Adipocyte (in vitro differentiated cells): Measurements from ENCODE around the gene OPALIN.
"Not testable (repeated sequence)": the region's sequence is repeated elsewhere in the genome, so short reads cannot be mapped to it uniquely, and the experiment has no call there.

Source experiments
- DNase-seq: peaks from one replicate; pipeline ENCODE4 v3.0.0-alpha.2; 2015; ENCODE audit warnings: low read depth
- H3K27me3 ChIP-seq: replicated peaks from 2 replicates; pipeline ENCODE4 v1.7.0; 2013; ENCODE audit warnings: mild to moderate bottlenecking, low read length, moderate library complexity; ENCODE audit not compliant: control insufficient read depth, insufficient read depth
- H3K36me3 ChIP-seq: 2 replicates; pipeline ENCODE4 v1.7.0; 2013; ENCODE audit warnings: low read length, mild to moderate bottlenecking, moderate library complexity; ENCODE audit not compliant: control insufficient read depth, insufficient read depth, severe bottlenecking
- H3K4me1 ChIP-seq: 2 replicates; pipeline ENCODE4 v1.7.0; 2013; ENCODE audit warnings: mild to moderate bottlenecking, low read length, moderate library complexity; ENCODE audit not compliant: control insufficient read depth, insufficient read depth
- H3K4me3 ChIP-seq: 2 replicates; pipeline ENCODE4 v1.7.0; 2013; ENCODE audit warnings: mild to moderate bottlenecking, low read length, moderate library complexity
- H3K9ac ChIP-seq: 2 replicates; pipeline ENCODE4 v1.7.0; 2013; ENCODE audit warnings: mild to moderate bottlenecking, low read length, moderate library complexity
- H3K9me3 ChIP-seq: 2 replicates; pipeline ENCODE4 v1.7.0; 2013; ENCODE audit warnings: mild to moderate bottlenecking, low read length, moderate library complexity; ENCODE audit not compliant: control insufficient read depth

OPALIN gene

DNA sequence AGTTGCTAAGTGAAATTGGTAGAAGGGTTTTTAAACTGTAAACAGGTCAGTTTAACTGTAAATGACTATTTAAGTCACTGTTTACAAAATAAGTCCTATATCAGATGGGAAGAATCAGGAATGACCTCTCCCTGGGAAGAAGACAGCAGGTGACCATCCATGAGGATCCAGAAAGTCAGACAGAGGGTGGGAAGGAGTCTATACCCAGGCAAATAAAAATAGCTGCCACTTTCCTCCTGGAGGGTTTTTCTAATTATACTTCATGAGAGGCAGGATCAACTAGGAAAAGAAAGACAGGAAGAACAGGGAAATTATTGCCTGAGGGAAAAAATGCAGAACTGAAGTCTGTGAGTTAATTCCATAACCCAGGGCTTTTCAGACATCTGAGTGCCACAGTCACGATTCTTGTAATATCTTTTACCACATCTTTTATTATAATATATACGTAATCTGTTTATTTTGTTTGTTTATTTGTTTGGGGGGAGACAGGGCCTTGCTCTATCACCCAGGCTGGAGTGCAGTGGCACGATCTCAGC lies 47.6 kb downstream of the OPALIN start:
- Histone ChIP-seq H3K36me3 (no peaks in the 10 kb centered on the region), H3K4me3 (no peak overlapping the region), H3K9me3 (no peaks in the 10 kb centered on the region), H3K27me3 (peaks cover 9% of the 10 kb centered on the region), H3K4me1 (no peaks in the 10 kb centered on the region), H3K9ac (no peak overlapping the region)
- DNase-seq, result no peak

GRCh38 chr10:96310321-96310669 lies 48.5 kb downstream of the OPALIN start:
- H3K9ac ChIP-seq, result no peak overlapping the region
- H3K4me3 ChIP-seq, result no peak overlapping the region
- no peaks in the 10 kb centered on the region for H3K36me3 ChIP-seq
- no peaks in the 10 kb centered on the region for H3K4me1 ChIP-seq
- DNase-seq, result no peak
- H3K27me3 ChIP-seq, result peaks cover 7% of the 10 kb centered on the region
- H3K9me3 ChIP-seq, result no peaks in the 10 kb centered on the region

GRCh38 chr10:96309628-96310320 lies 49.0 kb downstream of the OPALIN start:
- H3K36me3 ChIP-seq, result no peaks in the 10 kb centered on the region
- H3K27me3 ChIP-seq, result peaks cover 5% of the 10 kb centered on the region
- no peak for DNase-seq
- no peaks in the 10 kb centered on the region for H3K4me1 ChIP-seq
- H3K9ac ChIP-seq, result no peak overlapping the region
- H3K4me3 ChIP-seq, result no peak overlapping the region
- H3K9me3 ChIP-seq, result no peaks in the 10 kb centered on the region

- H3K36me3 ChIP-seq, H3K9me3 ChIP-seq, H3K27me3 ChIP-seq, H3K9ac ChIP-seq, DNase-seq, H3K4me3 ChIP-seq, H3K4me1 ChIP-seq: not testable (repeated sequence)
Measured at GRCh38 chr10:96308854-96309253, 49.9 kb downstream of the OPALIN start.

- Histone ChIP-seq H3K9ac (no peak overlapping the region), H3K4me1 (no peaks in the 10 kb centered on the region), H3K4me3 (no peak overlapping the region), H3K36me3 (no peaks in the 10 kb centered on the region), H3K9me3 (no peaks in the 10 kb centered on the region), H3K27me3 (peaks cover 14% of the 10 kb centered on the region)
- no peak for DNase-seq
Measured at GRCh38 chr10:96306516-96306915, 52.3 kb downstream of the OPALIN start.

- Histone ChIP-seq H3K4me3 (no peak overlapping the region), H3K4me1 (no peaks in the 10 kb centered on the region), H3K36me3 (no peaks in the 10 kb centered on the region), H3K27me3 (peaks cover 29% of the 10 kb centered on the region), H3K9ac (no peak overlapping the region), H3K9me3 (no peaks in the 10 kb centered on the region)
- DNase-seq, result no peak
Measured at GRCh38 chr10:96305019-96305418, 53.8 kb downstream of the OPALIN start.

GRCh38 chr10:96304230-96304629 lies 54.6 kb downstream of the OPALIN start, which contains the start of gene DNTT:
Gene DNTT, plus strand, starts transcription at chr10:96304434. Its CDS starts 64 bp downstream, at chr10:96304498.
- no peak within 1 kb of the TSS for H3K9ac ChIP-seq
- no peak within 1 kb of the TSS for H3K4me3 ChIP-seq
- H3K27me3 ChIP-seq, result peaks cover 33% of the 10 kb centered on the region
- H3K9me3 ChIP-seq, result no peaks in the 10 kb centered on the region
- H3K36me3 ChIP-seq, result no peaks in the 10 kb centered on the region
- no peaks in the 10 kb centered on the region for H3K4me1 ChIP-seq
- no peak for DNase-seq

- H3K4me1 ChIP-seq, result no peaks in the 10 kb centered on the region
- no peak for DNase-seq
- no peak overlapping the region for H3K9ac ChIP-seq
- no peaks in the 10 kb centered on the region for H3K9me3 ChIP-seq
- H3K27me3 ChIP-seq, result peaks cover 46% of the 10 kb centered on the region
- no peaks in the 10 kb centered on the region for H3K36me3 ChIP-seq
- H3K4me3 ChIP-seq, result no peak overlapping the region
Measured at GRCh38 chr10:96301616-96302015, 57.2 kb downstream of the OPALIN start.

DNA sequence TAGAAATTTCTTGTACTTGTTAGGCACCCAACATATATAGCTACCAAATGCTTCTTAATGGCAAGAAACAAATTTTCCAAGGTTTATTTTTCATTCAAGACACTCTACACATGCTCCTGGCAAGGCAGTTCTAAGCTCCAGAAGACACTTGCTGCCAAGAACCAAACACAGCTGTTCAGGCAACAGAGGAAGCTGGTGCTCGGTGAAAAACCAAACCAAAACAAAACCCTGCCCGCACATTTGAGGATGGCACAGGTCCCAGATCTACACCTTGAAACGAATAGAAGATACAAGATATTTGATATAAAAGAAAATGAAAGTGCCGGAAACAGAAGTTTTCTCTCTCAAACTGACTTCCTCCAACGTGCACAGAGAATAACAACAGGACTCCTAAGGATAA lies 59.4 kb downstream of the OPALIN start:
- Histone ChIP-seq H3K27me3 (peaks cover 53% of the 10 kb centered on the region), H3K36me3 (no peaks in the 10 kb centered on the region), H3K4me3 (no peak overlapping the region), H3K4me1 (no peaks in the 10 kb centered on the region), H3K9ac (no peak overlapping the region), H3K9me3 (no peaks in the 10 kb centered on the region)
- DNase-seq, result no peak

- no peak for DNase-seq
- Histone ChIP-seq H3K4me1 (peaks cover 6% of the 10 kb centered on the region), H3K36me3 (no peaks in the 10 kb centered on the region), H3K27me3 (peaks cover 54% of the 10 kb centered on the region), H3K9me3 (no peaks in the 10 kb centered on the region), H3K9ac (no peak overlapping the region), H3K4me3 (no peak overlapping the region)
Measured at GRCh38 chr10:96298362-96298761, 60.4 kb downstream of the OPALIN start.

GRCh38 chr10:96297486-96297885 lies 61.3 kb downstream of the OPALIN start:
- Histone ChIP-seq H3K9ac (no peak overlapping the region), H3K36me3 (no peaks in the 10 kb centered on the region), H3K9me3 (no peaks in the 10 kb centered on the region), H3K27me3 (peaks cover 50% of the 10 kb centered on the region), H3K4me3 (no peak overlapping the region), H3K4me1 (peaks cover 6% of the 10 kb centered on the region)
- no peak for DNase-seq

DNA sequence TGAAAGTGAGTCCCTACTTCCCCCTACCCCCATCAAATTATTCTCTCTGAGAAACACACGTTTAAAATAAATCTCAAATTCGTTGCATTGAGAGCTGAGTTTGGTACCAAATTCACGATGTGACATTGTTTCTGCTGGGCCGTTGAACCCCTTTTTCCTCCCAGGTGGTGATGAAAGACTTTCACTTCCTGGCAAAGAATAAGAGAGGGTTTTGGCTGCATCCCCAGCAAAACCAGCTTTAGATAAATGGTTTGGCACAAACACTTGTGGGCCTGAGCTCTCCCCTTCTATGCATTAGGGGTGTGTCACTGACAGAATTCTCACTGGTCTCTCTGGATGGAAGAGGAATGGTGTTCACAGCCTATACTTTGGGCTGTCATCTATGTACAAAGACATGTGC lies 63.3 kb downstream of the OPALIN start:
- Histone ChIP-seq H3K4me3 (no peak overlapping the region), H3K36me3 (no peaks in the 10 kb centered on the region), H3K9me3 (no peaks in the 10 kb centered on the region), H3K9ac (no peak overlapping the region), H3K4me1 (peaks cover 6% of the 10 kb centered on the region), H3K27me3 (peaks cover 36% of the 10 kb centered on the region)
- no peak for DNase-seq
